ENCODE data around the gene TTC34.
"Not testable (repeated sequence)": the region's sequence is repeated elsewhere in the genome, so short reads cannot be mapped to it uniquely, and the experiment has no call there.

TTC34 gene

GRCh38 chr1:2799811-2800663, 1.5 kb downstream of the TTC34 start:
- ATAC-seq, result no peak
- no peaks in the 10 kb centered on the region for H3K9me3 Mint-ChIP-seq
- no peak overlapping the region for H3K27ac Mint-ChIP-seq
- H3K27me3 Mint-ChIP-seq, result peaks cover 50% of the 10 kb centered on the region
- no peaks in the 10 kb centered on the region for H3K36me3 Mint-ChIP-seq
- H3K4me3 Mint-ChIP-seq, result no peak overlapping the region
- peaks cover 6% of the 10 kb centered on the region for H3K4me1 Mint-ChIP-seq

GRCh38 chr1:2798958-2799357, 2.5 kb downstream of the TTC34 start:
- H3K27ac Mint-ChIP-seq, H3K36me3 Mint-ChIP-seq, H3K4me1 Mint-ChIP-seq, ATAC-seq, H3K9me3 Mint-ChIP-seq, H3K4me3 Mint-ChIP-seq: not testable (repeated sequence)
- H3K27me3 Mint-ChIP-seq, result peaks cover 50% of the 10 kb centered on the region

GRCh38 chr1:2797741-2798016, 3.8 kb downstream of the TTC34 start:
- H3K4me1 Mint-ChIP-seq, result peaks cover 6% of the 10 kb centered on the region
- no peak overlapping the region for H3K4me3 Mint-ChIP-seq
- peaks cover 8% of the 10 kb centered on the region for H3K9me3 Mint-ChIP-seq
- no peak overlapping the region for H3K27ac Mint-ChIP-seq
- ATAC-seq, result no peak
- peaks cover 2% of the 10 kb centered on the region for H3K36me3 Mint-ChIP-seq
- H3K27me3 Mint-ChIP-seq, result peaks cover 57% of the 10 kb centered on the region

GRCh38 chr1:2796890-2797740, 4.4 kb downstream of the TTC34 start:
- H3K27ac Mint-ChIP-seq, result no peak overlapping the region
- H3K4me3 Mint-ChIP-seq, result no peak overlapping the region
- H3K9me3 Mint-ChIP-seq, result peaks cover 11% of the 10 kb centered on the region
- peaks cover 57% of the 10 kb centered on the region for H3K27me3 Mint-ChIP-seq
- peaks cover 8% of the 10 kb centered on the region for H3K36me3 Mint-ChIP-seq
- ATAC-seq, result no peak
- H3K4me1 Mint-ChIP-seq, result peaks cover 6% of the 10 kb centered on the region

GRCh38 chr1:2795926-2796325, 5.6 kb downstream of the TTC34 start:
- no peak overlapping the region for H3K4me3 Mint-ChIP-seq
- no peak overlapping the region for H3K27ac Mint-ChIP-seq
- H3K4me1 Mint-ChIP-seq, result no peaks in the 10 kb centered on the region
- H3K36me3 Mint-ChIP-seq, result peaks cover 9% of the 10 kb centered on the region
- peaks cover 57% of the 10 kb centered on the region for H3K27me3 Mint-ChIP-seq
- ATAC-seq, result no peak
- H3K9me3 Mint-ChIP-seq, result peaks cover 14% of the 10 kb centered on the region

- Mint-ChIP-seq H3K4me3 (no peak overlapping the region), H3K9me3 (peaks cover 14% of the 10 kb centered on the region), H3K4me1 (no peaks in the 10 kb centered on the region), H3K27ac (no peak overlapping the region), H3K27me3 (peaks cover 64% of the 10 kb centered on the region), H3K36me3 (peaks cover 9% of the 10 kb centered on the region)
- no peak for ATAC-seq
Measured at GRCh38 chr1:2791027-2791760, 10.3 kb downstream of the TTC34 start.

GRCh38 chr1:2789986-2790581, 11.4 kb downstream of the TTC34 start:
- Mint-ChIP-seq H3K27ac (no peak overlapping the region), H3K4me1 (no peaks in the 10 kb centered on the region), H3K27me3 (peaks cover 66% of the 10 kb centered on the region), H3K4me3 (no peak overlapping the region), H3K9me3 (peaks cover 14% of the 10 kb centered on the region), H3K36me3 (peaks cover 9% of the 10 kb centered on the region)
- ATAC-seq, result peak; percentile 13

GRCh38 chr1:2789164-2789985, 12.1 kb downstream of the TTC34 start:
- Mint-ChIP-seq H3K27ac (no peak overlapping the region), H3K9me3 (peaks cover 12% of the 10 kb centered on the region), H3K4me1 (no peaks in the 10 kb centered on the region), H3K36me3 (peaks cover 9% of the 10 kb centered on the region), H3K27me3 (peaks cover 66% of the 10 kb centered on the region), H3K4me3 (no peak overlapping the region)
- ATAC-seq, result no peak

- Mint-ChIP-seq H3K36me3 (peaks cover 9% of the 10 kb centered on the region), H3K27ac (no peak overlapping the region), H3K4me1 (no peaks in the 10 kb centered on the region), H3K9me3 (peaks cover 8% of the 10 kb centered on the region), H3K27me3 (peaks cover 65% of the 10 kb centered on the region), H3K4me3 (no peak overlapping the region)
- ATAC-seq, result no peak
Measured at GRCh38 chr1:2788506-2789163, 12.9 kb downstream of the TTC34 start.

GRCh38 chr1:2787163-2787911, 14.2 kb downstream of the TTC34 start:
- ATAC-seq, result no peak
- no peak overlapping the region for H3K4me3 Mint-ChIP-seq
- H3K27me3 Mint-ChIP-seq, result peaks cover 52% of the 10 kb centered on the region
- H3K27ac Mint-ChIP-seq, result no peak overlapping the region
- H3K36me3 Mint-ChIP-seq, result peaks cover 7% of the 10 kb centered on the region
- H3K9me3 Mint-ChIP-seq, result peaks cover 8% of the 10 kb centered on the region
- no peaks in the 10 kb centered on the region for H3K4me1 Mint-ChIP-seq

- Mint-ChIP-seq H3K9me3 (peaks cover 7% of the 10 kb centered on the region), H3K36me3 (peaks cover 6% of the 10 kb centered on the region), H3K27me3 (peaks cover 44% of the 10 kb centered on the region), H3K4me1 (no peaks in the 10 kb centered on the region), H3K4me3 (no peak overlapping the region), H3K27ac (no peak overlapping the region)
- ATAC-seq, result peak; percentile 62
Measured at GRCh38 chr1:2786329-2787162, 14.9 kb downstream of the TTC34 start.

- H3K27ac Mint-ChIP-seq, result no peak overlapping the region
- no peaks in the 10 kb centered on the region for H3K4me1 Mint-ChIP-seq
- ATAC-seq, result no peak
- H3K4me3 Mint-ChIP-seq, result no peak overlapping the region
- H3K36me3 Mint-ChIP-seq, result peaks cover 6% of the 10 kb centered on the region
- peaks cover 7% of the 10 kb centered on the region for H3K9me3 Mint-ChIP-seq
- H3K27me3 Mint-ChIP-seq, result peaks cover 37% of the 10 kb centered on the region
Measured at GRCh38 chr1:2785631-2786328, 15.7 kb downstream of the TTC34 start.

All from stimulated activated memory B cell treated with anti-CD40 and anti-IgM and Interleukin-4, amounts not matched to agents 10 μg/mL and 1 μg/mL and 100 μg/mL, for 72 hours (primary cell).